ENCODE measurements around the gene SHISA5. TPM values are rescaled to one million over a fixed set of nuclear protein-coding genes. Genes with fewer than 3 reads are reported as not detected.

The SHISA5 gene
- total and polyA plus RNA-seq, 2 of the 4 experiments (the other 2 are of a cell fraction) = 82.3 to 162 TPM

DNA sequence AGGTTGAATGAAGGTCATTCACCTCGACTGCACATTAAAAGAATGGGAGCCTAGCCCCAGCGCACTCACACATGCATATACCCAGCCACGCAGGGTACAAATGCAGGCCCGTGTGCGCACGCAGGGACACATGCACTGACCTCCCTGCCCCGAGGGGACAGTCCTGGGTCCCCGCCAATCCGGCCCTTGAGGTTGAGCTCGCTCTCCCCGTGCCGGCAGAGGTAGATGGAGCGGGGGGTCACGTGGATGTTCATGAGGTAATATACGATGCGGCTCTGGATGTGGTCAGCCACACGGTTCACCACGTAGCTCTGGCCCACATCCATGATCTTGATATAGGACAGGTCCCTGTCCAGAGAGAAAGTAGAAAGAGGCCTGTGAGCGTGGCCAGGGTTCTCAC, 32.1 kb upstream of the SHISA5 start:
- Histone ChIP-seq H2AK9ac (replicated peaks; ENCODE audit: low read depth, low read length, poor library complexity) (no peak overlapping the region), H3K4me2 (ENCODE audit: low read depth, low read length) (no peak overlapping the region), H2BK5ac (ENCODE audit: low read depth, low read length, poor library complexity, severe bottlenecking) (no peak overlapping the region), H3K36me3 (ENCODE audit: control insufficient read depth, insufficient read depth, low read length) (peaks cover 49% of the 10 kb centered on the region), H3K79me1 (ENCODE audit: low read depth in 1 of 2, low read length in 2 of 2) (peaks cover 0 to 4% of the 10 kb centered on the region in 2 experiments; a peak in 2 of 4 replicates), H3K14ac (replicated peaks; ENCODE audit: low read depth, low read length) (no peak overlapping the region), H4K8ac (ENCODE audit: low read depth in 2 of 2, low read length in 2 of 2) (no peak overlapping the region), H3K18ac (ENCODE audit: low read depth, low read length) (no peak overlapping the region), H3K4me1 (ENCODE audit: control insufficient read depth, insufficient read depth, low read length) (no peaks in the 10 kb centered on the region), H2BK20ac (ENCODE audit: low read depth, low read length) (no peak overlapping the region), H3K9me3 (ENCODE audit: control insufficient read depth, insufficient read depth, low read length) (no peaks in the 10 kb centered on the region), H3K9me1 (ENCODE audit: insufficient read depth, low read length) (peaks cover 5% of the 10 kb centered on the region; the same call in 1 of the 2 replicates), H3K9ac (ENCODE audit: low read depth, low read length) (no peak overlapping the region), H3K23ac (ENCODE audit: low read depth, low read length) (no peak overlapping the region), H4K91ac (ENCODE audit: insufficient read depth, low read depth, low read length) (no peak overlapping the region), H3K4me3 (ENCODE audit: insufficient read depth, low read depth, low read length) (no peak overlapping the region), H3K4ac (ENCODE audit: low read depth, low read length) (no peak overlapping the region), H2BK120ac (ENCODE audit: low read depth, low read length) (no peak overlapping the region), H2AK5ac (ENCODE audit: low read depth, low read length) (no peak overlapping the region), H2BK15ac (ENCODE audit: low read depth, low read length) (no peak overlapping the region), H4K5ac (ENCODE audit: low read depth, low read length) (no peak overlapping the region), H3K56ac (ENCODE audit: extremely low read depth, insufficient read depth, low read length) (no peak overlapping the region), H4K20me1 (ENCODE audit: insufficient read depth, low read length) (no peaks in the 10 kb centered on the region; the same call in 1 of the 2 replicates), H2AFZ (replicated peaks; ENCODE audit: low read length, poor library complexity) (no peak overlapping the region), H3K27me3 (ENCODE audit: control insufficient read depth, insufficient read depth, low read length) (no peaks in the 10 kb centered on the region), H3K27ac (ENCODE audit: insufficient read depth, low read length) (no peak overlapping the region)
- dilution Hi-C loops (cut with HindIII; ENCODE audit: low sequenced_read_pairs, unreplicated experiment) = no loop called here
- in situ Hi-C loops (cut with MboI; ENCODE audit: low sequenced_read_pairs) = no loop called here
- no TSS peak for BruUV-seq (replicated peaks)
- WGBS, 2 experiments (ENCODE audit: extremely low coverage in 2 of 2, insufficient read length in 1 of 2) = 90% methylated on average over 9 of the region's 19 CpGs; no CpG with 5 or more reads in 1 of the 2 experiments
- intact Hi-C loops (cut with micrococcal nuclease) = no loop called here
- TF ChIP-seq NFE2L2 (IDR thresholded peaks at IDR 0.05; ENCODE audit: low read depth, low read length) = no peak
- TF ChIP-seq, protein P1, sequence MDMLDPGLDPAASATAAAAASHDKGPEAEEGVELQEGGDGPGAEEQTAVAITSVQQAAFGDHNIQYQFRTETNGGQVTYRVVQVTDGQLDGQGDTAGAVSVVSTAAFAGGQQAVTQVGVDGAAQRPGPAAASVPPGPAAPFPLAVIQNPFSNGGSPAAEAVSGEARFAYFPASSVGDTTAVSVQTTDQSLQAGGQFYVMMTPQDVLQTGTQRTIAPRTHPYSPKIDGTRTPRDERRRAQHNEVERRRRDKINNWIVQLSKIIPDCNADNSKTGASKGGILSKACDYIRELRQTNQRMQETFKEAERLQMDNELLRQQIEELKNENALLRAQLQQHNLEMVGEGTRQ (IDR thresholded peaks at IDR 0.05; ENCODE audit: low read depth, low read length) = no peak
- no peak for TF ChIP-seq MXI1 (IDR thresholded peaks at IDR 0.05; ENCODE audit: borderline replicate concordance, low read depth, low read length)
- no peak for TF ChIP-seq CEBPB (IDR thresholded peaks at IDR 0.05; ENCODE audit: low read depth, low read length)
- TF ChIP-seq ELK1 (IDR thresholded peaks at IDR 0.05; ENCODE audit: borderline replicate concordance, low read depth, low read length) = no peak
- no peak for TF ChIP-seq RAD21 (IDR thresholded peaks at IDR 0.05; ENCODE audit: low read length)
- TF ChIP-seq MAZ (IDR thresholded peaks at IDR 0.05; ENCODE audit: borderline replicate concordance, low read depth, low read length) = no peak
- TF ChIP-seq POLR2A (IDR thresholded peaks at IDR 0.05; ENCODE audit: low read depth, low read length) = no peak
- TF ChIP-seq FOS (IDR thresholded peaks at IDR 0.05; ENCODE audit: low read depth, low read length) = no peak
- CTCF ChIA-PET = no interaction called here
- DNase-seq = no peak
- POLR2A ChIA-PET (ENCODE audit: unreplicated experiment) = no interaction called here
- ATAC-seq (ENCODE audit: low read depth) = no peak
